MM.1S (cell line): Measurements from ENCODE around the gene CDK17.

Source experiments
- DNase-seq: peaks from one replicate; pipeline ENCODE4 v3.0.0-alpha.2; 2015
- H2AFZ ChIP-seq: fragments of 300-600 bp; sonication (generic); 2 replicates; pipeline ENCODE4 v1.6.0; 2016; ENCODE audit warnings: antibody characterized with exemption, low read length
- H3F3A ChIP-seq: fragments of 300-600 bp; sonication (generic); 2 replicates; pipeline ENCODE4 v1.6.1; 2016; ENCODE audit warnings: mild to moderate bottlenecking, antibody characterized with exemption, low read length, moderate library complexity, mixed read lengths; ENCODE audit not compliant: insufficient read depth
- H3K27ac ChIP-seq: fragments of 300-600 bp; sonication (generic); 2 replicates; pipeline ENCODE4 v1.5.1; 2016; ENCODE audit warnings: mild to moderate bottlenecking, low read length
- H3K27me3 ChIP-seq: fragments of 300-600 bp; sonication (generic); replicated peaks from 2 replicates; pipeline ENCODE4 v1.6.0; 2016; ENCODE audit warnings: low read length; ENCODE audit not compliant: insufficient read depth
- H3K36me3 ChIP-seq: fragments of 300-600 bp; sonication (generic); replicated peaks from 2 replicates; pipeline ENCODE4 v1.6.1; 2016; ENCODE audit warnings: mild to moderate bottlenecking, low read length, mixed read lengths; ENCODE audit not compliant: insufficient read depth
- H3K4me1 ChIP-seq: fragments of 300-600 bp; sonication (generic); 2 replicates; pipeline ENCODE4 v1.6.1; 2016; ENCODE audit warnings: low read length, mixed read lengths
- H3K4me2 ChIP-seq: fragments of 300-600 bp; sonication (generic); 2 replicates; pipeline ENCODE4 v1.6.0; 2016; ENCODE audit warnings: low read depth, low read length
- H3K4me3 ChIP-seq: fragments of 300-600 bp; sonication (generic); 2 replicates; pipeline ENCODE4 v1.5.1; 2016; ENCODE audit warnings: low read length, mixed read lengths
- H3K79me2 ChIP-seq: fragments of 300-600 bp; sonication (generic); 2 replicates; pipeline ENCODE4 v1.6.1; 2016; ENCODE audit warnings: mixed run types, low read length, mixed read lengths
- H3K9ac ChIP-seq: fragments of 300-600 bp; sonication (generic); 2 replicates; pipeline ENCODE4 v1.6.1; 2016; ENCODE audit warnings: low read length, mixed read lengths
- H3K9me2 ChIP-seq: fragments of 300-600 bp; sonication (generic); replicated peaks from 2 replicates; pipeline ENCODE4 v1.6.1; 2016; ENCODE audit warnings: mild to moderate bottlenecking, low read length, mixed read lengths; ENCODE audit not compliant: insufficient read depth
- H3K9me3 ChIP-seq: fragments of 300-600 bp; sonication (generic); replicated peaks from 2 replicates; pipeline ENCODE4 v1.6.1; 2016; ENCODE audit warnings: mild to moderate bottlenecking, low read length, mixed read lengths; ENCODE audit not compliant: insufficient read depth
- H4K20me1 ChIP-seq: fragments of 300-600 bp; sonication (generic); 2 replicates; pipeline ENCODE4 v1.6.1; 2016; ENCODE audit warnings: mild to moderate bottlenecking, low read length, moderate library complexity, mixed read lengths; ENCODE audit not compliant: insufficient read depth
- CTCF ChIP-seq: fragments of 300-600 bp; sonication (generic); IDR thresholded peaks from 2 replicates; pipeline ENCODE4 v1.5.1; 2016; ENCODE audit warnings: antibody characterized with exemption, low read length, mixed read lengths
- EZH2 ChIP-seq: fragments of 300-600 bp; sonication (generic); optimal IDR thresholded peaks from 2 replicates; pipeline ENCODE3; 2017; ENCODE audit warnings: low read depth, mild to moderate bottlenecking, antibody characterized with exemption, low read length, mixed read lengths
- EZH2phosphoT487 ChIP-seq: fragments of 300-600 bp; sonication (generic); IDR thresholded peaks from 2 replicates; pipeline ENCODE4 v1.6.1; 2018; ENCODE audit warnings: antibody characterized with exemption, low read length

CDK17 gene

GRCh38 chr12:96261557-96261956, 138.7 kb downstream of the CDK17 start:
- Histone ChIP-seq H3K36me3 (peaks cover 3% of the 10 kb centered on the region; the same call in 1 of the 2 replicates), H3K79me2 (peaks cover 55% of the 10 kb centered on the region), H3K9ac (no peak overlapping the region), H3F3A (no peaks in the 10 kb centered on the region), H3K4me2 (no peak overlapping the region), H2AFZ (no peak overlapping the region), H3K4me1 (0 out of 2 replicates have a peak, but pooled peaks cover 5% of the 10 kb centered on the region), H3K27me3 (no peaks in the 10 kb centered on the region), H3K9me2 (no peaks in the 10 kb centered on the region), H4K20me1 (no peaks in the 10 kb centered on the region; the same call in 1 of the 2 replicates), H3K27ac (no peak overlapping the region), H3K4me3 (no peak overlapping the region), H3K9me3 (no peaks in the 10 kb centered on the region)
- TF ChIP-seq EZH2 (no peak), CTCF (no peak), EZH2phosphoT487 (no peak)
- no peak for DNase-seq

DNA sequence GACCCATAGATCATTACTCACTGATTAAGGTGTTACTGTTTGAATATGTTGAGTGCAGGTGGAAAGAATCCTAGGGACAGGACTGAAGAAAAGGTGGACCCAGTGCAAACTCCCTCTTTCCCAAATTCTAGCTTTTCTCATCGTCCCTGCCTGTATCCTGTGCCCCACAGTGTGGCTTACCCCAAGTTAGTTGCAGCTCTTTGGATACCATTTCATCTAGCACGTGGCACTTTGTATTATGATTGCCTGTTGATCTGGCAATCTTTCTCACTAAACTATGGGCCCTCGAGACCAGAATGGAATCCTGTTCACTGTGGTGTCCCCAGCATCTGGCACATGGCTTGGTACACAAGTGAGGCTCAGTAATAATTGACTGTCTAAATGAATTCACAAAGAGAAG, 139.6 kb downstream of the CDK17 start:
- Histone ChIP-seq H3K9me2 (no peaks in the 10 kb centered on the region), H3F3A (no peaks in the 10 kb centered on the region), H3K9me3 (no peaks in the 10 kb centered on the region), H3K27ac (no peak overlapping the region), H3K36me3 (peaks cover 3% of the 10 kb centered on the region; the same call in 1 of the 2 replicates), H3K27me3 (no peaks in the 10 kb centered on the region), H2AFZ (no peak overlapping the region), H3K4me1 (no peaks in the 10 kb centered on the region), H3K79me2 (peaks cover 60% of the 10 kb centered on the region), H3K4me2 (no peak overlapping the region), H3K9ac (no peak overlapping the region), H3K4me3 (no peak overlapping the region), H4K20me1 (no peaks in the 10 kb centered on the region; the same call in 1 of the 2 replicates)
- DNase-seq: no peak
- TF ChIP-seq EZH2: no peak
- TF ChIP-seq CTCF: no peak
- TF ChIP-seq EZH2phosphoT487: no peak

DNA sequence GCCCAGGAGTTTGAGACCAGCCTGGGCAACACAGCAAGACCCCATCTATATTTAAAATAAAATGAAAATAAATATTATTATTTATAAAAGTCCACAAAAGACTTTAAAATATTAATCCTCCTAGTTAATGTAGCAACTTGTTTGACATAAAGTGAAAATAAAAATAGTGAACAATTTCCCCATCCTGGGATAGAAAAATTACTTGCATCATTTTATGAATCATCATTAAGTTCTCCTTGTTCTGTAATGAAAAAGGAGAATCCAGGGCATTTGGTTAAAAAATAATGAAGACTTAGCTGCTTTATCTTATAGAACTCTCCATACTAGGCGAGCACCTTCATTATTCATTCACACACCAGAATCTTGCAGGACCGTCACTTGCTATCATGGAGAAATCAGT, 140.0 kb downstream of the CDK17 start:
- Histone ChIP-seq H3K4me3 (no peak overlapping the region), H3K9me2 (no peaks in the 10 kb centered on the region), H4K20me1 (no peaks in the 10 kb centered on the region; the same call in 1 of the 2 replicates), H2AFZ (no peak overlapping the region), H3K9ac (no peak overlapping the region), H3K79me2 (peaks cover 63% of the 10 kb centered on the region), H3K4me1 (no peaks in the 10 kb centered on the region), H3K4me2 (no peak overlapping the region), H3K36me3 (peaks cover 3% of the 10 kb centered on the region; the same call in 1 of the 2 replicates), H3F3A (no peaks in the 10 kb centered on the region), H3K27me3 (no peaks in the 10 kb centered on the region), H3K27ac (no peak overlapping the region), H3K9me3 (no peaks in the 10 kb centered on the region)
- no peak for DNase-seq
- TF ChIP-seq EZH2: no peak
- TF ChIP-seq CTCF: no peak
- no peak for TF ChIP-seq EZH2phosphoT487
